A549 (cell line): ENCODE results near the gene LANCL2.

Source experiments
- EP300 ChIP-seq, 2 experiments: fragments of >200 bp; sonication (Bioruptor Twin); formaldehyde crosslinking; IDR thresholded peaks; 2 replicates in 1 of 2; 3 replicates in 1 of 2; pipeline ENCODE4 v1.6.1; 2016 to 2017
- ESRRA ChIP-seq: fragments of 150-350 bp; IDR thresholded peaks from 2 replicates; pipeline ENCODE4 v1.6.1; 2014; ENCODE audit warnings: mild to moderate bottlenecking, low read length, borderline replicate concordance
- NR3C1 ChIP-seq: fragments of >200 bp; sonication (Bioruptor Twin); formaldehyde crosslinking; IDR thresholded peaks from 3 replicates; pipeline ENCODE4 v1.6.1; 2017
- RAD21 ChIP-seq, 2 experiments: fragments of >200 bp in 1 of 2; sonication (Bioruptor Twin) in 1 of 2; formaldehyde crosslinking in 1 of 2; IDR thresholded peaks in 1 of 2; conservative IDR thresholded peaks in 1 of 2; 2 replicates in 1 of 2; 3 replicates in 1 of 2; pipeline ENCODE4 v1.6.1; 2012 to 2018; ENCODE audit warnings: inconsistent platforms in 1 of 2
- RFX5 ChIP-seq: fragments of 450-650 bp; IDR thresholded peaks from 2 replicates; pipeline ENCODE4 v1.7.1; 2014; ENCODE audit warnings: antibody characterized with exemption, mild to moderate bottlenecking, moderate library complexity
- ZNF302 ChIP-seq: fragments of 250-450 bp; sonication (Bioruptor Pico); IDR thresholded peaks from 2 replicates; pipeline ENCODE4 v1.9.0; 2021; ENCODE audit warnings: inconsistent platforms, mild to moderate bottlenecking, moderate library complexity
- TF ChIP-seq, protein P1 (sequence below): fragments of 200-600 bp; sonication (generic); IDR thresholded peaks from 2 replicates; pipeline ENCODE4 v1.6.1; 2016; ENCODE audit warnings: antibody characterized with exemption, mild to moderate bottlenecking, moderate library complexity
- TF ChIP-seq, protein P2 (sequence below): fragments of >200 bp; sonication (Bioruptor Twin); formaldehyde crosslinking; IDR thresholded peaks from 3 replicates; pipeline ENCODE4 v1.5.1; 2016
- TF ChIP-seq, protein P3 (sequence below): IDR thresholded peaks from 2 replicates; pipeline ENCODE4 v1.6.1; 2012
- TF ChIP-seq, protein P4 (sequence below): fragments of >200 bp; sonication (Bioruptor Twin); formaldehyde crosslinking; IDR thresholded peaks from 2 replicates; pipeline ENCODE4 v1.6.1; 2016
- TF ChIP-seq, protein P5 (sequence below): IDR thresholded peaks from 2 replicates; pipeline ENCODE4 v1.6.1; 2012; ENCODE audit warnings: low read depth, borderline replicate concordance

DNA sequence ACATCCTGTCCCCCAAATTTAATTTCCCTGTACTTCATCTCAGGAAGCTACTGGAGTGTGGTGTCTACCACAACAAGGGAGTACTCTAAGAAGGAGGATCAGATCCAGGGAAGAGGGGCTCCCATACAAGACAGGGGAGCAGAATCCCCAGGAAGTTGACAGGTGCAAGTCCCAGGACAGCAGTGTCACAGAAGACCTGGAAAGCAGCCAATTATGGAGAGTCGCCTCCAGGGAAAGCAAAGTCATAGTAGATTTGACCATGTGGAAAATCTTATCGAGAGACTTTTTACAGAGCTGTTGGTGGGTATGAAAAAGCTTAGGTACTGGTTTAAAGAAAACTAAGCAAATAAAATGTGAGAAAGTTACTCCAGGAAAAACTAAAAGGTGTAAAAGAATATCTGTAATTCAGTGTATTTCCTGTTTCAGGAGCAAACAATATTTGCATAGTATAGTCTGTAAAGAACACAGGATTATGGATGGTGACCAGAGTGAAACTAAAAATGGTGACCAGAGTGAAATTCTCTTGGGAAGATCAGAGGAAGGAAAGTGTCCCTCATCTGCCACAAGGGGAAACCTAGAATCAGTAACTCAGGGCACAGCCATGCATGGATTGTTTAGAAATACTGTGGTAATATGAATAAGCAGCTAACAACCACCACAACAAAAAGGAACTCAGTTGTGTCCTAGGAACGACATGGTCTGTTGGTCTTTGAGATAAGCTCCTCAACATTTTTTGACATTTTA lies 44.5 kb downstream of the LANCL2 start:
- TF ChIP-seq ESRRA (no peak), RFX5 (no peak), NR3C1 (no peak), RAD21 (conservative IDR thresholded peaks at IDR 0.05 in 1 of 2, IDR thresholded peaks at IDR 0.05 in 1 of 2) (no peak), EP300 (IDR thresholded peaks at IDR 0.05) (no peak), ZNF302 (no peak)
- TF ChIP-seq, protein P1, sequence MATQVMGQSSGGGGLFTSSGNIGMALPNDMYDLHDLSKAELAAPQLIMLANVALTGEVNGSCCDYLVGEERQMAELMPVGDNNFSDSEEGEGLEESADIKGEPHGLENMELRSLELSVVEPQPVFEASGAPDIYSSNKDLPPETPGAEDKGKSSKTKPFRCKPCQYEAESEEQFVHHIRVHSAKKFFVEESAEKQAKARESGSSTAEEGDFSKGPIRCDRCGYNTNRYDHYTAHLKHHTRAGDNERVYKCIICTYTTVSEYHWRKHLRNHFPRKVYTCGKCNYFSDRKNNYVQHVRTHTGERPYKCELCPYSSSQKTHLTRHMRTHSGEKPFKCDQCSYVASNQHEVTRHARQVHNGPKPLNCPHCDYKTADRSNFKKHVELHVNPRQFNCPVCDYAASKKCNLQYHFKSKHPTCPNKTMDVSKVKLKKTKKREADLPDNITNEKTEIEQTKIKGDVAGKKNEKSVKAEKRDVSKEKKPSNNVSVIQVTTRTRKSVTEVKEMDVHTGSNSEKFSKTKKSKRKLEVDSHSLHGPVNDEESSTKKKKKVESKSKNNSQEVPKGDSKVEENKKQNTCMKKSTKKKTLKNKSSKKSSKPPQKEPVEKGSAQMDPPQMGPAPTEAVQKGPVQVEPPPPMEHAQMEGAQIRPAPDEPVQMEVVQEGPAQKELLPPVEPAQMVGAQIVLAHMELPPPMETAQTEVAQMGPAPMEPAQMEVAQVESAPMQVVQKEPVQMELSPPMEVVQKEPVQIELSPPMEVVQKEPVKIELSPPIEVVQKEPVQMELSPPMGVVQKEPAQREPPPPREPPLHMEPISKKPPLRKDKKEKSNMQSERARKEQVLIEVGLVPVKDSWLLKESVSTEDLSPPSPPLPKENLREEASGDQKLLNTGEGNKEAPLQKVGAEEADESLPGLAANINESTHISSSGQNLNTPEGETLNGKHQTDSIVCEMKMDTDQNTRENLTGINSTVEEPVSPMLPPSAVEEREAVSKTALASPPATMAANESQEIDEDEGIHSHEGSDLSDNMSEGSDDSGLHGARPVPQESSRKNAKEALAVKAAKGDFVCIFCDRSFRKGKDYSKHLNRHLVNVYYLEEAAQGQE, result no peak
- TF ChIP-seq, protein P2, sequence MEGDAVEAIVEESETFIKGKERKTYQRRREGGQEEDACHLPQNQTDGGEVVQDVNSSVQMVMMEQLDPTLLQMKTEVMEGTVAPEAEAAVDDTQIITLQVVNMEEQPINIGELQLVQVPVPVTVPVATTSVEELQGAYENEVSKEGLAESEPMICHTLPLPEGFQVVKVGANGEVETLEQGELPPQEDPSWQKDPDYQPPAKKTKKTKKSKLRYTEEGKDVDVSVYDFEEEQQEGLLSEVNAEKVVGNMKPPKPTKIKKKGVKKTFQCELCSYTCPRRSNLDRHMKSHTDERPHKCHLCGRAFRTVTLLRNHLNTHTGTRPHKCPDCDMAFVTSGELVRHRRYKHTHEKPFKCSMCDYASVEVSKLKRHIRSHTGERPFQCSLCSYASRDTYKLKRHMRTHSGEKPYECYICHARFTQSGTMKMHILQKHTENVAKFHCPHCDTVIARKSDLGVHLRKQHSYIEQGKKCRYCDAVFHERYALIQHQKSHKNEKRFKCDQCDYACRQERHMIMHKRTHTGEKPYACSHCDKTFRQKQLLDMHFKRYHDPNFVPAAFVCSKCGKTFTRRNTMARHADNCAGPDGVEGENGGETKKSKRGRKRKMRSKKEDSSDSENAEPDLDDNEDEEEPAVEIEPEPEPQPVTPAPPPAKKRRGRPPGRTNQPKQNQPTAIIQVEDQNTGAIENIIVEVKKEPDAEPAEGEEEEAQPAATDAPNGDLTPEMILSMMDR, result no peak
- TF ChIP-seq, protein P3, sequence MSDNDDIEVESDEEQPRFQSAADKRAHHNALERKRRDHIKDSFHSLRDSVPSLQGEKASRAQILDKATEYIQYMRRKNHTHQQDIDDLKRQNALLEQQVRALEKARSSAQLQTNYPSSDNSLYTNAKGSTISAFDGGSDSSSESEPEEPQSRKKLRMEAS, result no peak
- TF ChIP-seq, protein P4, sequence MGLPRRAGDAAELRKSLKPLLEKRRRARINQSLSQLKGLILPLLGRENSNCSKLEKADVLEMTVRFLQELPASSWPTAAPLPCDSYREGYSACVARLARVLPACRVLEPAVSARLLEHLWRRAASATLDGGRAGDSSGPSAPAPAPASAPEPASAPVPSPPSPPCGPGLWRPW, result no peak
- TF ChIP-seq, protein P5, sequence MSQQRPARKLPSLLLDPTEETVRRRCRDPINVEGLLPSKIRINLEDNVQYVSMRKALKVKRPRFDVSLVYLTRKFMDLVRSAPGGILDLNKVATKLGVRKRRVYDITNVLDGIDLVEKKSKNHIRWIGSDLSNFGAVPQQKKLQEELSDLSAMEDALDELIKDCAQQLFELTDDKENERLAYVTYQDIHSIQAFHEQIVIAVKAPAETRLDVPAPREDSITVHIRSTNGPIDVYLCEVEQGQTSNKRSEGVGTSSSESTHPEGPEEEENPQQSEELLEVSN, result no peak
